GM12892 (cell line): Measurements from ENCODE around the gene GAB1.

Source experiments
- POLR2A ChIP-seq: IDR thresholded peaks from 2 replicates; pipeline ENCODE4 v1.6.1; 2011; ENCODE audit warnings: low read depth, low read length, control low read depth
- POLR2AphosphoS5 ChIP-seq: IDR thresholded peaks from 2 replicates; pipeline ENCODE4 v1.6.1; 2011; ENCODE audit warnings: low read depth, low read length, control low read depth
- TAF1 ChIP-seq: IDR thresholded peaks from 2 replicates; pipeline ENCODE4 v1.6.1; 2011; ENCODE audit warnings: low read depth, mild to moderate bottlenecking, control low read depth, low read length, borderline replicate concordance

DNA sequence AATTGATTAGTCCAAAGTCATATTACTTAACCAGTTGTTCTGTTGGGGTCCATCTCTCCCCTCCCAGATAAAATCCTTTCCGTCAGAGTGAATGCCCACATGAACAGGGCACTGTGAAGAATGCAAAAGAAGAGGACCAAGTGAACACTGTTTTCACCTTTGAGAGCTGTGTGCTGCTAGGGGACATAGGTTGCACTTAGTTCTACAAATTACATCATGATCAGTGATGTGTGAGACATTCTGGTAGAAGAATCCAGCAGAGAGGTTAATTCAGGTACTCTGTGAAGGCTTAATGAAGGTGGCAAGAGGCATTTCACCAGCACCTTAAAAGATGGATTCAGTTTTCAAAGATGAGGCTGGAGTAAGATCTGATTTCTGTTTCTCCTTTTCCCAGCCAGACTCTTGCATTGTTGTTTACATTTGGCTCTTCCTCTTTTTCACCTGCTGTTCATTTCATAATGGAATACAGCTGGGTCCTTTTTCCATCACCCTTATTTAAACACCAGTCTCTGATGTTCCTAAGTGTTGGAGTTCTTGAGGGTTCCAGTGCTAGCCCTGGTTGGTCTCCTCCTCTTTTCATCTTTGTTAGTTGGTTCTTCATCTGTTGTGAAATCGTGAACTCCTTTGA is 10.9 kb downstream of the GAB1 start:
- TF ChIP-seq POLR2AphosphoS5 (no peak), POLR2A (no peak), TAF1 (no peak)
